NB4 (cell line): ENCODE measurements around the gene PNLIPRP3.

Source experiments
- CTCF ChIP-seq: IDR thresholded peaks from one replicate; pipeline ENCODE4 v1.5.1; 2012; ENCODE audit warnings: low read depth, low read length
- MYC ChIP-seq: IDR thresholded peaks from 2 replicates; pipeline ENCODE4 v1.6.1; 2011; ENCODE audit warnings: low read depth, low read length
- POLR2A ChIP-seq: IDR thresholded peaks from 2 replicates; pipeline ENCODE4 v1.6.1; 2011; ENCODE audit warnings: mild to moderate bottlenecking; ENCODE audit not compliant: insufficient read length; ENCODE audit errors: extremely low read depth

- TF ChIP-seq CTCF (peak; percentile 48), POLR2A (no peak), MYC (no peak)
These were observed 62.5 kb downstream of the PNLIPRP3 start for GRCh38 chr10:116490028-116490662.
